OCI-LY7 (cell line): ENCODE measurements around the gene ANKS1A. TPM values are rescaled to one million over a fixed set of nuclear protein-coding genes. Genes with fewer than 3 reads are reported as not detected.

ENCODE experiments used
- BruUV-seq: library from RNA; stranded (reverse); fragments of 400-500 nt; replicated peaks from 2 replicates; lab custom pipeline; 2021; lab: Mats Ljungman, UMichigan
- CTCF ChIA-PET: fragments of 300-600 bp; sonication (Branson Sonifier 250); formaldehyde crosslinking; loops from one replicate; lab custom pipeline; 2022; ENCODE audit warnings: antibody characterized with exemption; ENCODE audit not compliant: unreplicated experiment; lab: Charles Lee
- POLR2A ChIA-PET: fragments of 300-600 bp; sonication (Branson Sonifier 250); formaldehyde crosslinking; loops from one replicate; lab custom pipeline; 2022; ENCODE audit warnings: antibody characterized with exemption; lab: Charles Lee
- DNase-seq: peaks from one replicate; pipeline ENCODE4 v3.0.0-alpha.2; 2015; ENCODE audit warnings: low spot score
- H2AFZ ChIP-seq: fragments of 200-600 bp; sonication (generic), shearing (Covaris generic); 2 replicates; pipeline ENCODE4 v1.6.1; 2014; ENCODE audit warnings: mild to moderate bottlenecking, antibody characterized with exemption, low read length, moderate library complexity
- H3K27ac ChIP-seq: fragments of 200-600 bp; sonication (generic); 2 replicates; pipeline ENCODE4 v1.5.1; 2014; ENCODE audit warnings: mixed run types, low read depth, mild to moderate bottlenecking, moderate library complexity, low read length, inconsistent platforms; ENCODE audit not compliant: poor library complexity, severe bottlenecking
- H3K36me3 ChIP-seq: fragments of 200-600 bp; sonication (generic); 2 replicates; pipeline ENCODE4 v1.6.1; 2014; ENCODE audit warnings: mild to moderate bottlenecking, antibody characterized with exemption, low read length, moderate library complexity, mixed read lengths; ENCODE audit not compliant: insufficient read depth
- H3K4me1 ChIP-seq: fragments of 200-600 bp; sonication (generic); 2 replicates; pipeline ENCODE4 v1.5.1; 2014; ENCODE audit warnings: mild to moderate bottlenecking, low read length; ENCODE audit not compliant: insufficient read depth, poor library complexity, severe bottlenecking
- H3K4me2 ChIP-seq: fragments of 200-600 bp; sonication (generic); 2 replicates; pipeline ENCODE4 v1.6.1; 2014; ENCODE audit warnings: mild to moderate bottlenecking, low read length
- H3K4me3 ChIP-seq: fragments of 200-600 bp; sonication (generic); 2 replicates; pipeline ENCODE4 v1.5.1; 2014; ENCODE audit warnings: mild to moderate bottlenecking, low read depth, low read length; ENCODE audit not compliant: poor library complexity, severe bottlenecking
- H3K79me2 ChIP-seq: fragments of 200-600 bp; sonication (generic); 2 replicates; pipeline ENCODE4 v1.6.1; 2016; ENCODE audit warnings: low read depth, mild to moderate bottlenecking, low read length, moderate library complexity, mixed read lengths; ENCODE audit not compliant: insufficient read depth
- H3K9me2 ChIP-seq: fragments of 200-600 bp; sonication (generic); 2 replicates; pipeline ENCODE4 v1.6.1; 2016; ENCODE audit warnings: mild to moderate bottlenecking, low read length, mixed read lengths; ENCODE audit not compliant: insufficient read depth
- H3K9me3 ChIP-seq: fragments of 200-600 bp; sonication (generic); 2 replicates; pipeline ENCODE4 v1.6.1; 2014; ENCODE audit warnings: mild to moderate bottlenecking, mixed run types, low read length, mixed read lengths
- H4K20me1 ChIP-seq: fragments of 200-600 bp; sonication (generic); 2 replicates; pipeline ENCODE4 v1.6.1; 2014; ENCODE audit warnings: mild to moderate bottlenecking, antibody characterized with exemption, low read length, moderate library complexity, mixed read lengths; ENCODE audit not compliant: insufficient read depth
- EZH2phosphoT487 ChIP-seq: fragments of 200-600 bp; sonication (generic); IDR thresholded peaks from 2 replicates; pipeline ENCODE4 v1.6.1; 2018; ENCODE audit warnings: low read depth, borderline replicate concordance, mild to moderate bottlenecking, mixed run types, antibody characterized with exemption, low read length, moderate library complexity, mixed read lengths
- intact Hi-C: fragments of 100-400 bp; cut with micrococcal nuclease; formaldehyde crosslinking; loops from one replicate; pipeline ENCODE4 v1.10.0; 2022; ENCODE audit not compliant: unreplicated experiment
- total RNA-seq, 2 experiments: library from RNA; depleted of rRNA in 1 of 2; stranded (reverse); fragments of >200 nt in 1 of 2; shearing (Covaris generic) in 1 of 2; gene quantifications; 2 replicates each; pipeline ENCODE4 v1.2.3, GENCODE V29; 2014 to 2022
- TF ChIP-seq, protein P1 (sequence below): fragments of 200-600 bp; sonication (generic); conservative IDR thresholded peaks from 2 replicates; pipeline ENCODE4 v1.5.1; 2014; ENCODE audit warnings: mild to moderate bottlenecking, antibody characterized with exemption, low read length, moderate library complexity, mixed read lengths

ANKS1A gene
- total RNA-seq, 2 experiments from 2014 or later: 7.8 to 13.8 TPM

DNA sequence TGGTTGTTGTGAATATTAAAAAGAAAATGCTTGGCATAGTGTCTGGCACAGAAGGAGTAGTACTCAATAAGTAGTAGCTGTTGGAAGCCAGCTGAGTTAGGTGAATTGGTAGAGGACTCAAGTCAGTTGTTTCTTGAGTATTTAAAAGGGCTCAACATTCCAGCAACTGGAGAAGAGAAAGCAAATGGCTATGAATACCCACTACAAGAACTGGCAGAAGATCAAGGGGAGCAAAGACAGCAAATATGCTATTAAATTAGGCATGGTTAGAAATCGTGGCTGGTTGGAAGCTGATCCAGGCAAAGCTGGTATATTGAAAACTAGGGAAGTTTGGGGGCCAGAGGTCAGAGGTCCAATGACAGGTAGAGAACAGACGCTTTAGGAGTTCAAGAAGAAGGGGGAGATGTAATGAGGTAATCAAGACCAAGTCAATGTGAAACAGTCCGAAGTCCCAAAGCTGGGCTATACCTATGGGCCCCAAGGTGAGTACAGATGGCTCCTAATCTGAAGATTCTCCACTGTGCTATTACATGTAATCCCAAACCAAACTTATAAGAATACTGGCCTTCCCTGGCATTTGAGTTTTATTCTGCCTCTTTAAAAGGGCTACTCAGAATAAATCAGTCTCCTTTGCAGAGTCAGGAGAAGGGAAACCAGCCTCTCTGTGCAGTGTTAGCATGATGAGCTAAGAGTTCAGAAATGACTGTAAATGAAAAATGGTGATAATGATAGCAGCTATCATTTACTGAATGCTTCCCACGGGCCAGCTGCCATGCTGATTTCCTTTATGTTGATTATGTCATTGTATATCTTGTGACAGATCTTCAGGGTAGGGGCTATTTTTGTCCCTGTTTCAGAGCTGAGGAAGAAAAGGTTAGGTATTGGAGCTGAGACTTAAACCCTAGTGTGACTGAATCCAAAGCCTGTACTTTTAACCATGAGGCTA is 122.3 kb downstream of the ANKS1A start:
- Histone ChIP-seq H3K4me2 (no peak overlapping the region), H3K36me3 (no peaks in the 10 kb centered on the region), H3K27ac (no peak overlapping the region), H3K4me1 (no peaks in the 10 kb centered on the region), H4K20me1 (no peaks in the 10 kb centered on the region), H3K9me3 (no peaks in the 10 kb centered on the region), H3K9me2 (no peaks in the 10 kb centered on the region), H3K4me3 (no peak overlapping the region), H3K79me2 (no peaks in the 10 kb centered on the region), H2AFZ (no peak overlapping the region)
- ChIA-PET POLR2A (interaction anchor here (1.2 to 1.4 kb wide), 2 partner anchors 13 to 118 kb away, joined by 3 to 4 read pairs; no protein-coding TSS in a partner anchor), CTCF (no interaction called here)
- no TSS peak for BruUV-seq
- no peak for DNase-seq
- intact Hi-C loops: no loop called here
- no peak for TF ChIP-seq EZH2phosphoT487
- TF ChIP-seq, protein P1, sequence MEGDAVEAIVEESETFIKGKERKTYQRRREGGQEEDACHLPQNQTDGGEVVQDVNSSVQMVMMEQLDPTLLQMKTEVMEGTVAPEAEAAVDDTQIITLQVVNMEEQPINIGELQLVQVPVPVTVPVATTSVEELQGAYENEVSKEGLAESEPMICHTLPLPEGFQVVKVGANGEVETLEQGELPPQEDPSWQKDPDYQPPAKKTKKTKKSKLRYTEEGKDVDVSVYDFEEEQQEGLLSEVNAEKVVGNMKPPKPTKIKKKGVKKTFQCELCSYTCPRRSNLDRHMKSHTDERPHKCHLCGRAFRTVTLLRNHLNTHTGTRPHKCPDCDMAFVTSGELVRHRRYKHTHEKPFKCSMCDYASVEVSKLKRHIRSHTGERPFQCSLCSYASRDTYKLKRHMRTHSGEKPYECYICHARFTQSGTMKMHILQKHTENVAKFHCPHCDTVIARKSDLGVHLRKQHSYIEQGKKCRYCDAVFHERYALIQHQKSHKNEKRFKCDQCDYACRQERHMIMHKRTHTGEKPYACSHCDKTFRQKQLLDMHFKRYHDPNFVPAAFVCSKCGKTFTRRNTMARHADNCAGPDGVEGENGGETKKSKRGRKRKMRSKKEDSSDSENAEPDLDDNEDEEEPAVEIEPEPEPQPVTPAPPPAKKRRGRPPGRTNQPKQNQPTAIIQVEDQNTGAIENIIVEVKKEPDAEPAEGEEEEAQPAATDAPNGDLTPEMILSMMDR: no peak

DNA sequence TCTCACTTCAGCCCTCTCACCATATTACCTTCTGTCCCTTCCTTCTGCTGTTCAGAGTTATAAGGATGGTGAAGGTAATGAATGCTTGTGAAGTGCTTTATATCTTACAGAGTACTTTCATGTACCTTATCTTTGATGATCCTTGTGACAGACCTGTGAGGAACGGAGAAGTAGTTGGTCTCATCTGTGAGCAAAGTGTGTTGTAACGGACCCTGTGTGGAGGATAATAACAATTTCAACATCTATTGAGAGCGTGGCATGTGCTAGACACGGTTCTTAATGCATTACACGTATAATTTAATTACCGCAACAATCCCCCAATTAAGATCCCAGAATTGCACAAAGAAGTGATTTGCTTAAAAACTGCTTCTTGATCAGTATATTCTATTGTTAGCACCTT is 124.6 kb downstream of the ANKS1A start:
- ChIA-PET CTCF (no interaction called here), POLR2A (no interaction called here)
- no peak for DNase-seq
- Histone ChIP-seq H4K20me1 (no peaks in the 10 kb centered on the region), H3K4me1 (no peaks in the 10 kb centered on the region), H3K36me3 (no peaks in the 10 kb centered on the region), H2AFZ (no peak overlapping the region), H3K79me2 (no peaks in the 10 kb centered on the region), H3K9me2 (no peaks in the 10 kb centered on the region), H3K9me3 (no peaks in the 10 kb centered on the region), H3K27ac (no peak overlapping the region), H3K4me3 (no peak overlapping the region), H3K4me2 (no peak overlapping the region)
- BruUV-seq: no TSS peak
- intact Hi-C loops: no loop called here
- TF ChIP-seq, protein P1: no peak
- TF ChIP-seq EZH2phosphoT487: no peak

DNA sequence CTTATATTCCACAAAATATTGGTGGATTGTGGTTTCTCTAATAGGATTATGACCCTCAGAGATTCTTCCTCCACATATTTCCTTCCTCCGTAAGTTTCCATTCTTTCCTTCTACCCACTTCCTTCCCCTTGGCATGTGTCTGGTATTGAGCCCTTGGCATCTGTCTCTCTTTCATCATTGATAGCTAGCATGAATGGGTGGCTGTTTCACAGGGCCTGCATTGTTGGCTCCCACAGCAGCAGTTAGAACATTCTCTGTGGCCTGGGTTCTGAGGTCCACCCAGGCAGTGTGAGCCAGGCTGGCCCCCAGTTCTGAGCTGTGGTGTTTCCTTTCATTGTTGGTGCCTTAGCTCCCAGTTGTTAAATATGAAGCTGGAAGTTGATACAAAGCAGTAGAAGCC is 125.3 kb downstream of the ANKS1A start:
- intact Hi-C loops: no loop called here
- Histone ChIP-seq H3K9me2 (no peaks in the 10 kb centered on the region), H3K4me1 (no peaks in the 10 kb centered on the region), H3K4me2 (no peak overlapping the region), H3K36me3 (no peaks in the 10 kb centered on the region), H3K9me3 (no peaks in the 10 kb centered on the region), H4K20me1 (no peaks in the 10 kb centered on the region), H3K27ac (no peak overlapping the region), H3K79me2 (no peaks in the 10 kb centered on the region), H2AFZ (no peak overlapping the region), H3K4me3 (no peak overlapping the region)
- CTCF ChIA-PET: no interaction called here
- TF ChIP-seq EZH2phosphoT487: no peak
- TF ChIP-seq, protein P1: no peak
- no peak for DNase-seq
- BruUV-seq: no TSS peak
- POLR2A ChIA-PET: interaction anchor here (0.6 kb wide), 1 partner anchor 15 kb away, joined by 4 read pairs; no protein-coding TSS in a partner anchor
